Upper lobe of left lung (tissue), 4 donors: Measurements from ENCODE around the gene TIMM8B.
A peak's percentile ranks its signal among the peaks of the same experiment; 100 is the strongest.

Source experiments
- EP300 ChIP-seq, 4 donors: sonication (generic); formaldehyde crosslinking; IDR thresholded peaks; one replicate each; pipeline ENCODE4 v1.5.1; 2017; ENCODE audit warnings: antibody characterized with exemption in 4 of 4, control low read depth in 2 of 4
- POLR2A ChIP-seq, 4 donors: fragments of 450-650 bp; IDR thresholded peaks; one replicate each; pipeline ENCODE4 v1.5.1; 2016 to 2017; ENCODE audit warnings: antibody characterized with exemption in 4 of 4, mild to moderate bottlenecking in 2 of 4
- POLR2AphosphoS5 ChIP-seq, 2 donors: sonication (generic); formaldehyde crosslinking; IDR thresholded peaks; one replicate each; pipeline ENCODE4 v1.5.1; 2017; ENCODE audit warnings: antibody characterized with exemption in 2 of 2
- TF ChIP-seq, protein P1 (sequence below), 6 experiments: fragments of 450-650 bp in 4 of 6; fragments of 200-600 bp in 2 of 6; sonication (generic) in 2 of 6; IDR thresholded peaks; one replicate each; pipeline ENCODE4 v1.5.1; 2016 to 2019; ENCODE audit warnings: antibody characterized with exemption in 6 of 6

- TF ChIP-seq POLR2A (IDR thresholded peaks at IDR 0.05), result peak in 2 of 4 donors; percentile 32 to 55
- TF ChIP-seq, protein P1, sequence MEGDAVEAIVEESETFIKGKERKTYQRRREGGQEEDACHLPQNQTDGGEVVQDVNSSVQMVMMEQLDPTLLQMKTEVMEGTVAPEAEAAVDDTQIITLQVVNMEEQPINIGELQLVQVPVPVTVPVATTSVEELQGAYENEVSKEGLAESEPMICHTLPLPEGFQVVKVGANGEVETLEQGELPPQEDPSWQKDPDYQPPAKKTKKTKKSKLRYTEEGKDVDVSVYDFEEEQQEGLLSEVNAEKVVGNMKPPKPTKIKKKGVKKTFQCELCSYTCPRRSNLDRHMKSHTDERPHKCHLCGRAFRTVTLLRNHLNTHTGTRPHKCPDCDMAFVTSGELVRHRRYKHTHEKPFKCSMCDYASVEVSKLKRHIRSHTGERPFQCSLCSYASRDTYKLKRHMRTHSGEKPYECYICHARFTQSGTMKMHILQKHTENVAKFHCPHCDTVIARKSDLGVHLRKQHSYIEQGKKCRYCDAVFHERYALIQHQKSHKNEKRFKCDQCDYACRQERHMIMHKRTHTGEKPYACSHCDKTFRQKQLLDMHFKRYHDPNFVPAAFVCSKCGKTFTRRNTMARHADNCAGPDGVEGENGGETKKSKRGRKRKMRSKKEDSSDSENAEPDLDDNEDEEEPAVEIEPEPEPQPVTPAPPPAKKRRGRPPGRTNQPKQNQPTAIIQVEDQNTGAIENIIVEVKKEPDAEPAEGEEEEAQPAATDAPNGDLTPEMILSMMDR (IDR thresholded peaks at IDR 0.05), result peak in 2 of 6 experiments; percentile 28 to 40
- TF ChIP-seq EP300 (IDR thresholded peaks at IDR 0.05), result no peak
- peak; percentile 54 to 81 for TF ChIP-seq POLR2AphosphoS5 (IDR thresholded peaks at IDR 0.05)
Measured at GRCh38 chr11:112073941-112074811, 12.4 kb downstream of the TIMM8B start, which contains the start of the genes NKAPD1 and PIH1D2.
